K562 (cell line): ENCODE data around the gene SETD5. TPM values are rescaled to one million over a fixed set of nuclear protein-coding genes. Genes with fewer than 3 reads are reported as not detected.

ENCODE experiments used
- ATAC-seq: fragments of 200-7000 bp; cut with Tn5 transposase; 3 replicates; pipeline ENCODE4 v1.9.1; 2020; ENCODE audit warnings: moderate library complexity
- BruUV-seq: library from RNA; stranded (reverse); fragments of 400-500 nt; replicated peaks from 2 replicates; lab custom pipeline; 2021; lab: Mats Ljungman, UMichigan
- CTCF ChIA-PET: fragments of 300-600 bp; formaldehyde crosslinking; extraction: SDS; loops from one replicate; lab custom pipeline; 2021; ENCODE audit warnings: low intra/inter-chr PET ratio; lab: Yijun Ruan, JAX
- POLR2A ChIA-PET: fragments of 300-600, 350-650 bp; sonication (Branson Sonifier 250); formaldehyde crosslinking; extraction: SDS; loops from one replicate; lab custom pipeline; 2021; ENCODE audit warnings: antibody characterized with exemption, inconsistent platforms; lab: Yijun Ruan, JAX
- DNase-seq, 4 experiments: peaks; one replicate each; pipeline versions ENCODE4 v3.0.0 to v3.0.0-alpha.2; 2011 to 2018; ENCODE audit warnings: low spot score in 3 of 4, mixed read lengths in 3 of 4; ENCODE audit errors: extremely low read depth in 1 of 4
- FAIRE-seq: peaks from 2 replicates; lab custom pipeline; 2011; peaks lifted over from hg19 to GRCh38; lab: Jason Lieb, UNC
- H2AFZ ChIP-seq: 2 replicates; pipeline ENCODE4 v1.6.0; 2011; ENCODE audit warnings: low read depth, low read length, control low read depth, inconsistent platforms
- H3K27ac ChIP-seq: fragments of 200-600 bp; 3 replicates; pipeline ENCODE4 v1.8.0; 2011; ENCODE audit warnings: low read depth, mild to moderate bottlenecking, control low read depth, inconsistent platforms, low read length, moderate library complexity, mixed read lengths; ENCODE audit errors: extremely low read depth
- H3K27me3 ChIP-seq, 2 experiments: fragments of 300-600 bp in 1 of 2; 2 replicates in 1 of 2; 3 replicates in 1 of 2; pipeline versions ENCODE4 v1.6.0 to v1.8.0; 2011; ENCODE audit warnings: inconsistent platforms in 2 of 2, low read length in 2 of 2, mild to moderate bottlenecking in 1 of 2, mixed read lengths in 1 of 2, moderate library complexity in 1 of 2; ENCODE audit not compliant: control insufficient read depth in 2 of 2, insufficient read depth in 2 of 2
- H3K36me3 ChIP-seq: fragments of 300-600 bp; 3 replicates; pipeline ENCODE4 v1.8.0; 2011; ENCODE audit warnings: mild to moderate bottlenecking, low read length, inconsistent platforms; ENCODE audit not compliant: control insufficient read depth, insufficient read depth
- H3K4me1 ChIP-seq, 2 experiments: fragments of 200-600 bp in 1 of 2; replicated peaks in 1 of 2; 2 replicates in 1 of 2; 3 replicates in 1 of 2; pipeline versions ENCODE4 v1.5.1 to v1.8.0; 2011; ENCODE audit warnings: inconsistent platforms in 2 of 2, low read length in 2 of 2, mild to moderate bottlenecking in 1 of 2, mixed read lengths in 1 of 2, moderate library complexity in 1 of 2; ENCODE audit not compliant: control insufficient read depth in 2 of 2, insufficient read depth in 2 of 2
- H3K4me2 ChIP-seq: 2 replicates; pipeline ENCODE4 v1.6.1; 2011; ENCODE audit warnings: low read length, control low read depth, inconsistent platforms, mixed read lengths; ENCODE audit not compliant: insufficient read depth
- H3K4me3 ChIP-seq: fragments of 200-600 bp; sonication (generic), shearing (Covaris generic); 2 replicates; pipeline ENCODE4 v1.5.1; 2016; ENCODE audit warnings: control low read depth, inconsistent platforms
- H3K79me2 ChIP-seq: fragments of 200-600 bp; 3 replicates; pipeline ENCODE4 v1.8.0; 2011; ENCODE audit warnings: low read length, inconsistent platforms; ENCODE audit not compliant: control insufficient read depth, insufficient read depth
- H3K9ac ChIP-seq, 2 experiments: 2 replicates each; pipeline versions ENCODE4 v1.6.0 to v1.6.1; 2011; ENCODE audit warnings: low read depth in 2 of 2, low read length in 2 of 2, control low read depth in 1 of 2, inconsistent platforms in 1 of 2, mild to moderate bottlenecking in 1 of 2, mixed read lengths in 1 of 2; ENCODE audit not compliant: insufficient read depth in 1 of 2
- H3K9me1 ChIP-seq: one replicate; pipeline ENCODE4 v1.6.0; 2011; ENCODE audit warnings: inconsistent platforms, mild to moderate bottlenecking, low read length, moderate library complexity; ENCODE audit not compliant: control insufficient read depth, insufficient read depth
- H3K9me3 ChIP-seq: replicated peaks from 2 replicates; pipeline ENCODE4 v1.5.1; 2011; ENCODE audit warnings: low read depth, low read length, inconsistent platforms; ENCODE audit not compliant: control insufficient read depth, insufficient read depth
- H4K20me1 ChIP-seq: replicated peaks from 2 replicates; pipeline ENCODE4 v1.6.1; 2011; ENCODE audit warnings: low read length, inconsistent platforms, mixed read lengths; ENCODE audit not compliant: control insufficient read depth, insufficient read depth
- BRD4 ChIP-seq: fragments of 200-600 bp; sonication (generic); IDR thresholded peaks from 2 replicates; pipeline ENCODE4 v1.6.1; 2017; ENCODE audit warnings: inconsistent platforms
- MBD1 ChIP-seq: fragments of 250-450 bp; sonication (Bioruptor Pico); IDR thresholded peaks from 2 replicates; pipeline ENCODE4 v1.8.0; 2022; ENCODE audit warnings: inconsistent platforms
- MBD2 ChIP-seq: sonication (generic); IDR thresholded peaks from 2 replicates; pipeline ENCODE4 v1.6.1; 2016; ENCODE audit warnings: low read depth, borderline replicate concordance
- POLR2AphosphoS2 ChIP-seq: IDR thresholded peaks from 2 replicates; pipeline ENCODE4 v1.6.1; 2012; ENCODE audit warnings: low read length, improper control_type of control experiment
- PURB ChIP-seq: sonication (generic); formaldehyde crosslinking; IDR thresholded peaks from 2 replicates; pipeline ENCODE4 v1.9.0; 2021; ENCODE audit warnings: low read depth, mild to moderate bottlenecking, missing genetic modification reagents
- RREB1 ChIP-seq: fragments of 250-450 bp; sonication (Bioruptor Pico); IDR thresholded peaks from 2 replicates; pipeline ENCODE4 v1.4.0; 2020
- TCFL5 ChIP-seq: fragments of 250-450 bp; sonication (Bioruptor Pico); conservative IDR thresholded peaks from 2 replicates; pipeline ENCODE4 v1.6.1; 2021; ENCODE audit warnings: mild to moderate bottlenecking, moderate library complexity, matching md5 sums
- U2AF1 ChIP-seq: fragments of 200-400 bp; formaldehyde crosslinking; optimal IDR thresholded peaks from 2 replicates; pipeline ENCODE3; 2017; ENCODE audit warnings: mild to moderate bottlenecking, low read depth, low read length, moderate library complexity
- ZBED1 ChIP-seq: IDR thresholded peaks from 2 replicates; pipeline ENCODE4 v1.6.1; 2014
- ZFP1 ChIP-seq: fragments of 450-650 bp; formaldehyde crosslinking; IDR thresholded peaks from 2 replicates; pipeline ENCODE4 v1.4.0; 2020; ENCODE audit warnings: mild to moderate bottlenecking, mixed read lengths
- ZNF398 ChIP-seq: fragments of 250-450 bp; sonication (Bioruptor Pico); IDR thresholded peaks from 2 replicates; pipeline ENCODE4 v1.8.0; 2021; ENCODE audit warnings: moderate library complexity, mild to moderate bottlenecking, inconsistent platforms
- WGBS: fragments of 100-300 bp; shearing (Covaris generic); methylation state at CpG from one replicate; pipeline ENCODE4 v1.1.6; 2016; ENCODE audit warnings: low coverage, mixed read lengths; ENCODE audit not compliant: insufficient coverage; ENCODE audit errors: missing lambda C conversion rate; 5-methylcytosine and 5-hydroxymethylcytosine counted together
- in situ Hi-C: fragments of 300-500 bp; cut with MboI; formaldehyde crosslinking; loops from 4 replicates; pipeline ENCODE4 v1.15.0; 2018; ENCODE audit warnings: inconsistent platforms, mixed read lengths
- intact Hi-C: fragments of 100-400 bp; cut with micrococcal nuclease; formaldehyde crosslinking; loops from 2 replicates; pipeline ENCODE4 v1.14.2; 2022
- polyA plus RNA-seq, 8 experiments: library from polyadenylated mRNA; depleted of rRNA in 4 of 8; stranded (reverse) in 5 of 8; unstranded in 3 of 8; fragments of >200 nt; fragmentation: Nextera tagmentation in 2 of 8; fragmentation: Illumina TruSeq in 1 of 8; extraction: Ambion mirVana in 2 of 8; extraction: Trizol in 1 of 8; gene quantifications; 2 replicates each; pipeline versions ENCODE4 v1.2.1 to v1.2.3, GENCODE V29; 2011 to 2014; ENCODE audit warnings: inconsistent platforms in 1 of 8, missing spikeins in 1 of 8
- total RNA-seq, 7 experiments: library from RNA; depleted of rRNA in 6 of 7; stranded (reverse); fragments of >200 nt in 6 of 7; fragmentation: Illumina TruSeq in 2 of 7; extraction: Trizol in 2 of 7; gene quantifications; 2 replicates each; pipeline versions ENCODE4 v1.2.1 to v1.2.3, GENCODE V29; 2011 to 2021; ENCODE audit warnings: low replicate concordance in 1 of 7
- TF ChIP-seq, protein P1 (sequence below): fragments of 450-650 bp; conservative IDR thresholded peaks from 2 replicates; pipeline ENCODE4 v1.6.1; 2016; ENCODE audit warnings: missing genetic modification characterization, low read depth, mild to moderate bottlenecking, control low read depth, missing compliant biosample characterization

Gene SETD5
- total and polyA plus RNA-seq, 9 of the 15 experiments (the other 6 are each of a cell fraction or from before 2014, with no cell fraction given) = 20.8 to 135 (median 87.2) TPM

DNA sequence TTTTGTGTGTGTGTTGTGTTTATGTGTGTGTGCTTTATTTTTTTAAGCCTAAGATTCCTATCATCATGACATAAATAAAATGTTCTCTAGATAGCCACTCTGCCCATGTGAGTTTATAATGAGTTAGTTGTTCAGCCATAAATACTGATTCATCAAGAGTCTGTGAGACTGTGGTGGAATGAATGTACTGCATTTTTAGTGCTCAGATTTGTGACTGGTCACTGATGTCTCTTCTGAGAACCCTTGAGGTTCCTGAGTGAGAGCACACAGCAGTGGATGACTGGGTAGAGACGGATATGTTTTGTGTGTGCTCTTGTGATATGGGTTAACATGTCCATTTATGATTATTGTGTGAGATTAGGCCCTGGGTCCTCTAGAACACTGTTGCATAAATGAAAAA is 51.2 kb downstream of the SETD5 start:
- WGBS = 91% methylated on average over 1 of the region's 1 CpG
- no peaks in the 10 kb centered on the region for H3K9me3 ChIP-seq
- FAIRE-seq (no peak), DNase-seq (no peak), ATAC-seq (no peak)
- 0 out of 2 replicates have a peak, but pooled peaks cover 3% of the 10 kb centered on the region for H4K20me1 ChIP-seq
- no peak overlapping the region for H3K9ac ChIP-seq
- no TSS peak for BruUV-seq
- peaks cover 96% of the 10 kb centered on the region for H3K36me3 ChIP-seq
- CTCF ChIA-PET = no interaction called here
- no peak overlapping the region for H3K4me2 ChIP-seq
- no peak overlapping the region for H2AFZ ChIP-seq
- POLR2A ChIA-PET = interaction anchor here (1.2 to 1.3 kb wide), 2 partner anchors 10 to 96 kb away, joined by 3 to 4 read pairs; no protein-coding TSS in a partner anchor
- H3K9me1 ChIP-seq = no peaks in the 10 kb centered on the region
- peaks cover 13% of the 10 kb centered on the region; the same call in 1 of the 3 replicates for H3K79me2 ChIP-seq
- H3K4me1 ChIP-seq = no peaks in the 10 kb centered on the region
- H3K27me3 ChIP-seq = no peaks in the 10 kb centered on the region
- H3K4me3 ChIP-seq = no peak overlapping the region
- in situ Hi-C loops = no loop called here
- intact Hi-C loops = no loop called here
- H3K27ac ChIP-seq = no peak overlapping the region
- TF ChIP-seq POLR2AphosphoS2 = no peak
- TF ChIP-seq U2AF1 = no peak
- TF ChIP-seq RREB1 (CRISPR knock-in tag) = no peak
- no peak for TF ChIP-seq MBD2
- TF ChIP-seq, protein P1, sequence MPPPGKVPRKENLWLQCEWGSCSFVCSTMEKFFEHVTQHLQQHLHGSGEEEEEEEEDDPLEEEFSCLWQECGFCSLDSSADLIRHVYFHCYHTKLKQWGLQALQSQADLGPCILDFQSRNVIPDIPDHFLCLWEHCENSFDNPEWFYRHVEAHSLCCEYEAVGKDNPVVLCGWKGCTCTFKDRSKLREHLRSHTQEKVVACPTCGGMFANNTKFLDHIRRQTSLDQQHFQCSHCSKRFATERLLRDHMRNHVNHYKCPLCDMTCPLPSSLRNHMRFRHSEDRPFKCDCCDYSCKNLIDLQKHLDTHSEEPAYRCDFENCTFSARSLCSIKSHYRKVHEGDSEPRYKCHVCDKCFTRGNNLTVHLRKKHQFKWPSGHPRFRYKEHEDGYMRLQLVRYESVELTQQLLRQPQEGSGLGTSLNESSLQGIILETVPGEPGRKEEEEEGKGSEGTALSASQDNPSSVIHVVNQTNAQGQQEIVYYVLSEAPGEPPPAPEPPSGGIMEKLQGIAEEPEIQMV (tag) = no peak
- no peak for TF ChIP-seq PURB (CRISPR knock-in tag)
- TF ChIP-seq MBD1 = no peak
- TF ChIP-seq ZFP1 (CRISPR knock-in tag) = no peak
- TF ChIP-seq ZNF398 (CRISPR knock-in tag) = no peak
- no peak for TF ChIP-seq ZBED1
- no peak for TF ChIP-seq TCFL5 (CRISPR knock-in tag)
- no peak for TF ChIP-seq BRD4
